IMR-90 (cell line): ENCODE results near the gene GPR35. TPM values are rescaled to one million over a fixed set of nuclear protein-coding genes. Genes with fewer than 3 reads are reported as not detected.

Experiments
- ATAC-seq: fragments of 200-7000 bp; cut with Tn5 transposase; 2 replicates; pipeline ENCODE4 v1.9.1; 2020; ENCODE audit warnings: low read depth, mild to moderate bottlenecking, moderate library complexity
- BruUV-seq: library from RNA; stranded (reverse); fragments of 400-500 nt; replicated peaks from 2 replicates; lab custom pipeline; 2021; lab: Mats Ljungman, UMichigan
- CTCF ChIA-PET: fragments of 300-600 bp; formaldehyde crosslinking; extraction: SDS; loops from one replicate; lab custom pipeline; 2021; ENCODE audit warnings: antibody characterized with exemption; lab: Yijun Ruan, JAX
- POLR2A ChIA-PET: fragments of 300-600 bp; sonication (Branson Sonifier 250); formaldehyde crosslinking; loops from one replicate; lab custom pipeline; 2022; ENCODE audit warnings: antibody characterized with exemption; ENCODE audit not compliant: unreplicated experiment; lab: Charles Lee
- DNase-seq: peaks from one replicate; pipeline ENCODE4 v3.0.0; 2013
- H2AFZ ChIP-seq: replicated peaks from 2 replicates; pipeline ENCODE3; 2013; ENCODE audit warnings: low read length, mild to moderate bottlenecking; ENCODE audit not compliant: poor library complexity
- H2AK5ac ChIP-seq: 2 replicates; pipeline ENCODE4 v1.6.1; 2013; ENCODE audit warnings: low read depth, low read length, inconsistent platforms
- H2AK9ac ChIP-seq: replicated peaks from 2 replicates; pipeline ENCODE3; 2013; ENCODE audit warnings: mild to moderate bottlenecking, low read depth, low read length, moderate library complexity; ENCODE audit not compliant: poor library complexity
- H2BK120ac ChIP-seq: 2 replicates; pipeline ENCODE4 v1.6.1; 2013; ENCODE audit warnings: low read depth, low read length, inconsistent platforms
- H2BK15ac ChIP-seq: 3 replicates; pipeline ENCODE4 v1.6.1; 2013; ENCODE audit warnings: low read depth, low read length, inconsistent platforms
- H2BK20ac ChIP-seq: 2 replicates; pipeline ENCODE4 v1.6.1; 2013; ENCODE audit warnings: low read depth, mild to moderate bottlenecking, inconsistent platforms, low read length, moderate library complexity
- H2BK5ac ChIP-seq: 2 replicates; pipeline ENCODE4 v1.6.1; 2013; ENCODE audit warnings: mild to moderate bottlenecking, low read depth, low read length, inconsistent platforms; ENCODE audit not compliant: poor library complexity, severe bottlenecking
- H3K14ac ChIP-seq: replicated peaks from 2 replicates; pipeline ENCODE4 v1.6.1; 2013; ENCODE audit warnings: low read depth, low read length, inconsistent platforms
- H3K18ac ChIP-seq: 2 replicates; pipeline ENCODE4 v1.6.1; 2013; ENCODE audit warnings: low read depth, low read length, control low read depth
- H3K23ac ChIP-seq: 2 replicates; pipeline ENCODE4 v1.6.1; 2013; ENCODE audit warnings: low read depth, low read length, inconsistent platforms
- H3K27ac ChIP-seq: 2 replicates; pipeline ENCODE4 v1.5.1; 2013; ENCODE audit warnings: mild to moderate bottlenecking, control low read depth, low read length; ENCODE audit not compliant: insufficient read depth
- H3K27me3 ChIP-seq: 2 replicates; pipeline ENCODE4 v1.6.1; 2013; ENCODE audit warnings: low read length; ENCODE audit not compliant: control insufficient read depth, insufficient read depth
- H3K36me3 ChIP-seq: 2 replicates; pipeline ENCODE4 v1.6.1; 2013; ENCODE audit warnings: low read length, mixed read lengths; ENCODE audit not compliant: control insufficient read depth, insufficient read depth
- H3K4ac ChIP-seq: 2 replicates; pipeline ENCODE4 v1.6.1; 2013; ENCODE audit warnings: low read depth, low read length, inconsistent platforms
- H3K4me1 ChIP-seq: 2 replicates; pipeline ENCODE4 v1.6.1; 2013; ENCODE audit warnings: low read length, mixed read lengths; ENCODE audit not compliant: control insufficient read depth, insufficient read depth
- H3K4me2 ChIP-seq: 2 replicates; pipeline ENCODE4 v1.6.1; 2013; ENCODE audit warnings: low read depth, mild to moderate bottlenecking, control low read depth, low read length, moderate library complexity
- H3K4me3 ChIP-seq: 2 replicates; pipeline ENCODE4 v1.5.1; 2013; ENCODE audit warnings: low read depth, mild to moderate bottlenecking, control low read depth, low read length, moderate library complexity; ENCODE audit not compliant: insufficient read depth
- H3K56ac ChIP-seq: 2 replicates; pipeline ENCODE4 v1.6.1; 2013; ENCODE audit warnings: low read length, inconsistent platforms; ENCODE audit not compliant: insufficient read depth; ENCODE audit errors: extremely low read depth
- H3K79me1 ChIP-seq, 2 experiments: 2 replicates each; pipeline ENCODE4 v1.6.1; 2013; ENCODE audit warnings: low read length in 2 of 2, inconsistent platforms in 1 of 2, low read depth in 1 of 2
- H3K9ac ChIP-seq: 2 replicates; pipeline ENCODE4 v1.6.1; 2013; ENCODE audit warnings: low read depth, low read length, control low read depth
- H3K9me1 ChIP-seq: 2 replicates; pipeline ENCODE4 v1.6.1; 2013; ENCODE audit warnings: low read length, inconsistent platforms; ENCODE audit not compliant: insufficient read depth
- H3K9me3 ChIP-seq: 2 replicates; pipeline ENCODE4 v1.6.1; 2013; ENCODE audit warnings: low read length; ENCODE audit not compliant: control insufficient read depth, insufficient read depth
- H4K20me1 ChIP-seq: 2 replicates; pipeline ENCODE4 v1.6.1; 2013; ENCODE audit warnings: low read length, inconsistent platforms; ENCODE audit not compliant: insufficient read depth
- H4K5ac ChIP-seq: 2 replicates; pipeline ENCODE4 v1.6.1; 2013; ENCODE audit warnings: mild to moderate bottlenecking, low read depth, low read length, control low read depth
- H4K8ac ChIP-seq, 2 experiments: 2 replicates each; pipeline ENCODE4 v1.6.1; 2013; ENCODE audit warnings: low read depth in 2 of 2, low read length in 2 of 2, control low read depth in 1 of 2, inconsistent platforms in 1 of 2
- H4K91ac ChIP-seq: 2 replicates; pipeline ENCODE4 v1.6.1; 2013; ENCODE audit warnings: low read depth, low read length, inconsistent platforms; ENCODE audit not compliant: insufficient read depth
- CHD1 ChIP-seq: IDR thresholded peaks from 2 replicates; pipeline ENCODE4 v1.6.1; 2012; ENCODE audit warnings: low read depth, low read length, improper control_type of control experiment
- MAZ ChIP-seq: IDR thresholded peaks from 2 replicates; pipeline ENCODE4 v1.6.1; 2012; ENCODE audit warnings: low read depth, mild to moderate bottlenecking, low read length, improper control_type of control experiment, moderate library complexity, borderline replicate concordance
- MXI1 ChIP-seq: IDR thresholded peaks from 2 replicates; pipeline ENCODE4 v1.6.1; 2012; ENCODE audit warnings: low read depth, mild to moderate bottlenecking, low read length, moderate library complexity, borderline replicate concordance
- RFX5 ChIP-seq: IDR thresholded peaks from 2 replicates; pipeline ENCODE4 v1.8.0; 2012; ENCODE audit warnings: low read depth, mild to moderate bottlenecking, low read length, moderate library complexity
- SMC3 ChIP-seq: fragments of 150-350 bp; IDR thresholded peaks from 2 replicates; pipeline ENCODE4 v1.6.1; 2016; ENCODE audit warnings: low read depth, mild to moderate bottlenecking, antibody characterized with exemption, low read length, moderate library complexity
- WGBS, 2 experiments: methylation state at CpG; one replicate each; pipeline versions ENCODE4 v1.1.5 to v1.1.7; 2013; ENCODE audit warnings: missing lambda C conversion rate in 2 of 2; ENCODE audit not compliant: insufficient read length in 1 of 2; ENCODE audit errors: extremely low coverage in 2 of 2; 5-methylcytosine and 5-hydroxymethylcytosine counted together
- dilution Hi-C: fragments of 300-500 bp; cut with HindIII; formaldehyde crosslinking; loops from one replicate; pipeline ENCODE4 v1.14.3; 2018; ENCODE audit warnings: low sequenced_read_pairs; ENCODE audit not compliant: unreplicated experiment
- in situ Hi-C: fragments of 300-500 bp; cut with MboI; formaldehyde crosslinking; loops from 3 replicates; pipeline ENCODE4 v1.14.3; 2019; ENCODE audit warnings: low sequenced_read_pairs, inconsistent platforms, mixed read lengths
- intact Hi-C: fragments of 100-400 bp; cut with micrococcal nuclease; formaldehyde crosslinking; loops from 2 replicates; pipeline ENCODE4 v1.10.0; 2022
- polyA plus RNA-seq, 3 experiments: library from polyadenylated mRNA; depleted of rRNA; stranded (reverse); fragments of >200 nt; gene quantifications; 2 replicates each; pipeline ENCODE4 v1.2.3, GENCODE V29; 2012; ENCODE audit warnings: low replicate concordance in 1 of 3
- total RNA-seq: library from RNA; depleted of rRNA; stranded (reverse); fragments of >200 nt; gene quantifications from 2 replicates; pipeline ENCODE4 v1.2.3, GENCODE V29; 2012
- TF ChIP-seq, protein P1 (sequence below): fragments of 150-350 bp; IDR thresholded peaks from 2 replicates; pipeline ENCODE4 v1.6.1; 2016; ENCODE audit warnings: low read depth, mild to moderate bottlenecking, low read length, moderate library complexity, borderline replicate concordance

Gene GPR35
- total and polyA plus RNA-seq, 2 of the 4 experiments (the other 2 are of a cell fraction) = 0.31 TPM; not detected in 1

GRCh38 chr2:240603846-240604245 lies 21.4 kb upstream of the GPR35 start:
- Histone ChIP-seq H3K4me1 (no peaks in the 10 kb centered on the region), H2AK5ac (no peak overlapping the region), H2BK120ac (no peak overlapping the region), H3K18ac (no peak overlapping the region), H3K4me2 (no peak overlapping the region), H3K9ac (no peak overlapping the region), H2BK15ac (no peak overlapping the region), H3K4me3 (no peak overlapping the region), H4K8ac (no peak overlapping the region), H4K20me1 (no peaks in the 10 kb centered on the region), H2AFZ (no peak overlapping the region), H3K79me1 (no peaks in the 10 kb centered on the region), H3K27me3 (no peaks in the 10 kb centered on the region), H3K4ac (no peak overlapping the region), H3K14ac (no peak overlapping the region), H2AK9ac (peak overlapping the region; percentile 31), H3K9me1 (no peaks in the 10 kb centered on the region; the same call in 1 of the 2 replicates), H3K9me3 (no peaks in the 10 kb centered on the region), H4K5ac (no peak overlapping the region), H3K27ac (no peak overlapping the region), H4K91ac (no peak overlapping the region), H3K23ac (no peak overlapping the region), H3K36me3 (peaks cover 12% of the 10 kb centered on the region), H2BK20ac (no peak overlapping the region), H2BK5ac (no peak overlapping the region), H3K56ac (no peak overlapping the region)
- POLR2A ChIA-PET = no interaction called here
- no peak for TF ChIP-seq MAZ
- TF ChIP-seq, protein P1, sequence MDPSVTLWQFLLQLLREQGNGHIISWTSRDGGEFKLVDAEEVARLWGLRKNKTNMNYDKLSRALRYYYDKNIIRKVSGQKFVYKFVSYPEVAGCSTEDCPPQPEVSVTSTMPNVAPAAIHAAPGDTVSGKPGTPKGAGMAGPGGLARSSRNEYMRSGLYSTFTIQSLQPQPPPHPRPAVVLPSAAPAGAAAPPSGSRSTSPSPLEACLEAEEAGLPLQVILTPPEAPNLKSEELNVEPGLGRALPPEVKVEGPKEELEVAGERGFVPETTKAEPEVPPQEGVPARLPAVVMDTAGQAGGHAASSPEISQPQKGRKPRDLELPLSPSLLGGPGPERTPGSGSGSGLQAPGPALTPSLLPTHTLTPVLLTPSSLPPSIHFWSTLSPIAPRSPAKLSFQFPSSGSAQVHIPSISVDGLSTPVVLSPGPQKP = no peak
- no peak for TF ChIP-seq CHD1
- TF ChIP-seq RFX5 = no peak
- TF ChIP-seq SMC3 = no peak
- no peak for TF ChIP-seq MXI1
- CTCF ChIA-PET = interaction anchor here (1.1 kb wide), 1 partner anchor 17 kb away, joined by 4 read pairs; the partner anchor contains the start of gene CAPN10
- BruUV-seq = no TSS peak
- no CpG with 5 or more reads among the region's 10 CpGs for WGBS, 2 experiments
- ATAC-seq (no peak), DNase-seq (no peak)
- dilution Hi-C loops (no loop called here), in situ Hi-C loops (no loop called here), intact Hi-C loops (no loop called here)
